Spleen (tissue), 7 donors: ENCODE results near the gene TPM1.

Experiments used
- CTCF ChIP-seq, 11 experiments: fragments of 200-600 bp in 7 of 11; fragments of 450-650 bp in 4 of 11; sonication (generic) in 4 of 11; IDR thresholded peaks in 8 of 11; conservative IDR thresholded peaks in 3 of 11; 1 replicate in 7 of 11; 2 replicates in 4 of 11; pipeline versions ENCODE4 v1.4.0 to v1.8.0; 2016 to 2021; ENCODE audit warnings: antibody characterized with exemption in 11 of 11, inconsistent platforms in 4 of 11, mild to moderate bottlenecking in 1 of 11
- POLR2A ChIP-seq, 3 donors: fragments of 450-650 bp; IDR thresholded peaks; one replicate each; pipeline ENCODE4 v1.5.1; 2017; ENCODE audit warnings: antibody characterized with exemption in 3 of 3, mild to moderate bottlenecking in 1 of 3
- donor health status: DM: no; HTN: no; CAD: no; lungs with moderate emphysema.
- donor health status: DM: no; HTN: no; CAD: no.
- donor health status: DM: no; HTN: no; CAD: no.

GRCh38 chr15:63080634-63081250 lies 38.2 kb downstream of the TPM1 start:
- TF ChIP-seq CTCF (IDR thresholded peaks at IDR 0.05 in 8 of 11, conservative IDR thresholded peaks at IDR 0.05 in 3 of 11), result no peak
- no peak for TF ChIP-seq POLR2A (IDR thresholded peaks at IDR 0.05)
